Stimulated activated CD4-positive, alpha-beta T cell treated with anti-CD3 and anti-CD28 coated beads, Interleukin-2, amount 100 ng/mL, for 48 hours (primary cell): ENCODE results near the gene SGMS2.

Source experiments
- DNase-seq, 2 donors: peaks; one replicate each; pipeline ENCODE4 v3.0.0-alpha.2; 2020

The SGMS2 gene

DNA sequence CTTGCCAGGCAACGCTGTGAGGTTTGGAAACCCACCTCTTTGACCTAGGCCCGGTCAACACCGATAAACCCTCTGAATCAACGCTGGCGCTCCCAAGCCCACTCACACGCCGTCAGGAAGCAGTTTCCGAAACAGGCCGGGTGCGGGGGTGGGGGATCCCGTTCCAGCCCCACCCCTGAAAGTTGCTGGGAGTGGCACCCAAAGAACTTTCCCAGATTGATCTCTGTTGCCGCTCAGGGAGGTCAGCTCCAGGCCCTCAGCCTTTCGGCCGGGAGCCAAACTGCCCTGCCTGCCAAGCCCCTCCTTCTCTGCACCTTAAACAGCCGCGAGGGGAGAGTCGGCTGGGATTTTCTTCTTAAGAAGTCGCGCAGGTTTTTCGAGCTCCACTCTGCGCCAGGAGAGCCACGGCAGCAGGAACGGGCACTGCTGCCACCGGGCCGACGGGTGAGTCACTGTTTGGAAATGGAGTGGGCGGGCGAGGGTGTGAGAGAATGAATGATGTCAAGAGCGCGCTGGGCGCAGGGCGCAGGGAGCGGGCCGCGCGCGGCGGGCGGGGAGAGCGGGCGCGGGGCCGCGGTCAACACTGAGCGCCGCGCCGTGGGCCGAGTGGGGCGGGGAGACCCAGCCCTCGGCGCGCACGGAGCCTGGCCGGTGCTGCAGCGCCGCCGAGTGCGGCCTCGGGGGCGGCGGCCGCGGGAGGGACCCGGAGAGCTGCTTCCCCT lies at the start of gene SGMS2:
Gene SGMS2 (plus strand): TSS at position 583 of the 722 bp plus-strand sequence. CDS start 70,622 bp downstream, outside the sequence.
- DNase-seq = peak; percentile 55 to 65

DNA sequence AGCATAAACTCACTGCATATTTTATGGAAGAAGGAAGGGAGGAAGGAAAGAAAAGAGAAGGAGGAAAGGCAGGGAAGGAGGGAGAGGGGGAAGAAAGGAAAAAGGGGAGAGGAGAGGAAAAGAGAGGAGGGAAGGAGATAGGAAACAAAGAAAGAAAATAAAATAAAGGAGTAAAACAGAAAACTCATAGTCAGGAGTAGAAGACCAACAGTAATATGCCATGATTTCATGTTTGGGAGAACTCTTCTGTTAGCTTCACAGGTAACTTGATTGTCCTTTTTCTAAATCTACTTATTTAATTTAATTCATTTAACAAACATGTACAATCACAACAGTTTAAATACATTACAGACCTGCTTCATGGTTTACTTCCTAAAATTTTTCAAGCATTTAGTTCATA lies 46.8 kb upstream of the SGMS2 start:
- no peak for DNase-seq

DNA sequence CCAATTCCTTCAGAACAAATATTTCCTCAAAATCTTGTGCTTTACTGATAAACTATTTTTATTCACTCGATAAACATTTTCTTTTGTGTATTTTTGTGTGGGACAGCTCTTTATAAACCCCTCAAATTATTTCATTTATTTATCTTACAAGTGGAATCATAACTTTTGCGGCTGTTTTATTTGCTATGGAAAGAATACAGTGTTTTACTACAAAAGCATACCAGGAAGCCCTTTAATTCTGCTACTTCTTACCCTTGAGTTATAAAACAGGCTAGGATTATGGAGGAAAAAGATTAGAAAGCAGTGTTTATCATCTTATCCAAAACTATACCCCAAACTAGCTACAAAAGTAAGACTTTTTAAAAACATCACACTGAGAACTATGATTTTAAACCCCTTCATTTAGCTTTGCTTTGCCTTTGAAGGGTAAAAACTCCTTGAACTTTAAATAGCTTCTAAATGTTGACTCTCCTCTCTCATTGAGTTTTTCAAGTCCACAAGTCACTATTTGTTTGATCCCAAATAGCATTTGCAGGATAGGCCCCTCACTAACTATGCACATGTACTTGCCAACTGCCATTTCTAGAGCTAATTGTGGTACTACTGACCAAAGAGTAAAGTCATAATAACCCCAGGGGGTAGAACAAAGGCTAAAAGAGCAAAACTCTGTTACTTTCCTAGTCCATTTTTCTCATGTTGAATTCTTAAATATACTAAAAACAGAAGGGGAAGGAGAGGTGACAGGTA lies 45.8 kb upstream of the SGMS2 start:
- DNase-seq = no peak

GRCh38 chr4:107780665-107781064 lies 44.1 kb upstream of the SGMS2 start:
- DNase-seq = no peak

- DNase-seq = no peak
Observed at GRCh38 chr4:107791902-107792301, 32.8 kb upstream of the SGMS2 start.

DNA sequence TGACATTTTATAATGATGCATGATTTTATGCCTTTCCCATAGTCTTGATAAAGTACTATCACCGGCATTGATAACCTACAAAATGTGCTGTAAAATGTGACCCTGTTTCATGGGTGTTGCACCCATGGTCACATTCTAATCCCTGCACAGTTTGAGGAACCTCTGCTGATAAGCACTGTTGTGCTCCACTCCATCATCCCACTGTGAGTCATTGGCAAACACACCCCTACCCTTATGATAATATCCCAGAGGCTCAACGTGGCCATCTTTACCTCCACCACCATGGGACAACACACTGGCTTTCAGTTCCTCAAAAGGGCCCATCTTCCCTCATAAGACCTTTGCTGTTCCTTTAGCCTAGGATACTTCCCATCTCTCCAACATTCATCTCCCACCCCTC lies 32.0 kb upstream of the SGMS2 start:
- no peak for DNase-seq

GRCh38 chr4:107793996-107794395 lies 30.7 kb upstream of the SGMS2 start:
- no peak for DNase-seq

- DNase-seq = no peak
Observed at GRCh38 chr4:107799669-107800450, 24.9 kb upstream of the SGMS2 start.

DNA sequence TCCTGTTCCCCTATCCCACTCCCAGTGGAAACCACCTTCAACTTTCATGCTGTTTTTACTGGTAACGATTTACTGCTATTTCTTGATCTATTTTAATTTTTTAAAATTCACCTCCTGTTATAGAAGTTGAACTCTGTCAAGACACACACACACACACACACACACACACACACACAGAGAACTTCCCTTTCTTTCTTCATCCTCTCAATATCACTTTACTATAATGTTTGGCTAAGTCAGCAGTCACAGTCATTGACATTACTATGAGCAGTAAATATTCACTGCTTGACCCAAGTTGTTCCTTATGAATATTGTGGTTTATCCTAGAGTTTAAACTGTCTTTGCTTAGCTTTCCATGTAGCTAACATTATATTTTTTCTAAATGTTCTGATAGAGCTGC lies 24.0 kb upstream of the SGMS2 start:
- DNase-seq = no peak

DNA sequence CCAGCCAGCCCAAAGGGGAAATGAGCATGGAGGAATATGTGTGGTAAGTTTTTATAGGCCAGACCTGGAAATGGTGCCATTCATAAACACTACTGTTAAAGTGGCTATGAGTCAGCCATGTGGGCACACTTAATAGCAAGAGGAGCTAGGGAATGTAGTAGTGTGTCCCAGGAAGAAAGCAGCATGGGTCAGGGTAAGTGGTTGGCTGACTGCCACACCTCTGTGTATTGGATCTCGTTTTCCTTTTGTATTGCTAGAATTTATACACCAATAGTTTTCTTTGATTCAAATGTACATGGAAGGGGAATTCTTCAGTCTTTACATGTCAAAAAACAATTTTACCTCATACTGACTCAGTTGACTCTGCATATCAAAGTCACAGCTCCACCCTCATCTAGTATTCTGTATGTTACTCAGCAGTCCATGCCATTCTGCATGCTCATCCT lies 22.9 kb upstream of the SGMS2 start:
- no peak for DNase-seq

DNA sequence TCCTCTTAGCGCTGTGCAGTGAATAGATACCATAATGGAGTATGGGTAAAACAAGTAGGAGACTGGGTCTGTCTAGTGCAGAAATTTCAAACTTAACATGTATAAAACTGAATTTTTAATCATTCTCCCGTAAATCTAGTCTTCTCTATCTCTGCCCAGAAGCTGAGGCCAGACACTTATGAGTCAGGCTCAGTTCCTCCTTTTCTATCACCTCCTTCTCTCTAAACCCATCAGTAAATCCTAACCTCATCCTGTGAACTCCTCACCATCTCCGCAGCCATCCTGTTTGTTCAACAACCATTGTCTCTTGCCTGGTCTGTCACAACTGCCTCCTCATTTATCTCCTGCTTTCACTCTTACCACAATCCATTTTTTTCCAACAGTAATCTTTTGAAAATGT lies 19.8 kb upstream of the SGMS2 start:
- DNase-seq = no peak

DNA sequence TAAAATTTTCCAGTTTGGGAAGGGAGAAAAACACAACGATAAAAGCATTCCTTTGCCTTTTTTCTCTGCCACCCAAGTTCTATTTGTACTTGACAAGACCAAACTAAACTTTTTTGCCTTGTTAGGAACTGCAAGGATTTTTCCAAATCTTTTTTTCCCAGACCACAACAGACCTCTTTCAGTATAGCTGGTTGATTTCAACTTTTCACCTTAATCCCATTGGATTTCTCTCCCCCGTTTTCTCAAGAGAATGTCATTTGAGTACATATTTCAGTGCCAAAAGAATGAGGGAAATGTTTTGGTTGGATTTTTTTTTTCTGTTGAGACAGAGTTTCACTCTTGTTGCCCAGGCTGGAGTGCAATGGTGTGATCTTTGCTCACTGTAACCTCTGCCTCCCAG lies 18.5 kb upstream of the SGMS2 start:
- DNase-seq = no peak

- no peak for DNase-seq
Observed at GRCh38 chr4:107808572-107808971, 16.2 kb upstream of the SGMS2 start.

DNA sequence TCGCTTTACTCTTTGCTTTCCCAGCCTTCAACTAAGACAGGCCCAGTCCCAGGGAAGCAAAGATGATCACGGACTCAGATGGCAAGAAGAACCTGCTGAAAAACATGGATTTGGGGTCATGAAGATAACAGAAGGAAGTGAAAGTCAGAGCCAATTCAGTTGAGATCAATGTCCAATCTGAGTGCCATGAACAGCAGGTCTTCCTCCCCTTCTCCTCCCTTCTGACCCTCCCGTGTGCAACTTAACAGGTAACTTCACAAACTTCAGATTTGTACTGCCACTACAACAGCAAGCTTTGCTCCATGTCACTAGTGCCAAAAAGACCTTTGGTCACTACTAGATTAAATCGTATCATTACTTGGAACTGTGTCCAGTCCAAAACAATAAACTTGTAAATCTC lies 15.5 kb upstream of the SGMS2 start:
- DNase-seq = no peak

DNA sequence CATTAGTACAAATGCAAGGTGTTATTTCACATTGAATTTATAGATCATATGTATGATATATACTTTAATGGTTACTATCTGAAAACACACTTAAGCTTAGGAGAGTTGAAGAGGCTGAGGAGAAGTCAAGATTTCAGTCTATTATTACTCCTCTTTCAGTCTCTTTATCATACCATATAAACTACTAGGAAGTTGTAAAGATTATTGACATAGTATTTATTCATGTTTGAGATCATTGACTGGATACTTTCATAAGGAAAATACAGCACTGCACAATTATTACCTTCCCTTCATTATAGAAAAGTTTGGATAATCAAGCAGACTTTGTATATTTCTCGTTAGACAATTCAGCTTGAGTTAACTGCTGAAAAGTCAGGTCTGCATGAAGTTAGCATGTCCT lies 10.0 kb upstream of the SGMS2 start:
- DNase-seq = no peak

DNA sequence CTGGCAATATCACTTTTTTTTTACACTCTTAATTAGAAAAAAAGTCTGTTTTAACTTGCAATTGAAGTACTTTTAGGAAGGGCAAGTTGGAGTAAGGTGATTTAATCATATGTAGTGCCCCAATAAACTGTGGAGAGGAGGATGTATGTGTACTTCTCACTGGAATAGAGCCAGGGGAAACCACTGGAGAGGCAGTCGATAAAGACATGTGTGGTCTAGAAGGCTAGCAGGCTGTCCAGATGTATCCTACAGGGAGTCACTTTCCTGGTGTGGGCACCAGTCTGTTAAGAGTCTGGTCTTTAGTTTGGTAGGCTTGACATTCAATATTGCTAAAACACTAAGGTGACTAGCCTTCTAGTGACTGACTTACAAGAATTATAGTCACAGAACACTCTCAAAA lies 9.6 kb upstream of the SGMS2 start:
- no peak for DNase-seq

GRCh38 chr4:107818301-107818910 lies 6.3 kb upstream of the SGMS2 start:
- no peak for DNase-seq

DNA sequence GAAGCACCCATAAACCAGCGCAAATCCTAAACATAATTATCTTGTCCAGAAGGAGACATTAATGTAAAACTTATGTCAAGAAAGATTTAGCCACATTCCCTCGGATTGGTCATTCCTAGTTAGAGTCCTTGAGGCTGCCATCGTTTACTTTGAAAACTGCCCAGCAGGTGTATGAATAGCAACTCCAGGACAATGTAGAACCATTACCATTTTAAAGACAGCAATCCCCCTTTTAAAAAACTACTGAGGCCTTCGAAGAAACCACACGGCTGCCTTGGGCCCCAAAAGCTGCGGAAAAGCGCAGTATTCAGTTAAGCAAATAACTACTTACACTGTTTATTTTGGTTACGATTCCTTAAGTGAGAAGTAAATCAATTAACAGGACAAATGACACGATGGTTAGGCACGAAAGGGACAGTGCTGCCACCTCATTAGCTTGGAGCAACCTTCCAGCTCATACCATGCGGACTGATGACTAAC lies 822 bp upstream of the SGMS2 start:
- DNase-seq = no peak

DNA sequence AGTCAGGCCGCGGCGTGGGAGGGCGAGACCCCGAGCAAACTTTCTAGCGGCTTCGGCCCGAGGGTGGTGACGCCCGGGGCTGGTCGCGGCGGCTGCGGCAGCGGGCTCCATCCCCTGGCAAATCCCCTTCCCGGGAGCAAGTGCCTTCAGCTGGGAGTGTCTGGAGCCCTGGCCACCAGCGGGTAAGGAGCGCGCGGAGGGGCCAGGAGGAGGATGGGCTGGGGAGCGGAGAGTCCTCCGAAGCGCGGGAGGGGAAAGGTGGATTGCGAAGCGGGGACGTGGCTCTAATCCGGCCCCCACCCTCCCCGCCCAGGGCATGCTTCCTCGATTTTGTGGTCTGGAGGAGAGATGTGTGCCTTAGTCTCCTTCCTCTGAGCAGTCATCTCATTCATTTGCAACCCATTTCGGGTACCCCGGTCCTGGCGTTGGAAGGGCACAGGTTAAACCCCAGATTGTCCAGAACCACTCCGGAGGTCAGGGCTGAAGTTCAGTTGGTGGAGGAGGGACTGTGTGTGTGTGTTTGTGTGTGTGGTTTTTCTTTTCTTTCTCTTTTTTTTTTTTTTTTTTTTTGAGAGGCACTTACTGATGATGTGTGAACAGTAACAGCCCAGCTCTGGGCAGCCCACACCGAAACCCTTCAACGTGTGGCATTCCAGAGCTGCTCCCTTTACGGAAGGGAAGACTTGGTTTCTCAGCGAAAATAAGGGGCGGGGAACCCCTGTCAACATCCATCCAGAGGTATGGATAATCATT lies 516 bp downstream of the SGMS2 start:
- peak in 1 of 2 donors; percentile 2 for DNase-seq

DNA sequence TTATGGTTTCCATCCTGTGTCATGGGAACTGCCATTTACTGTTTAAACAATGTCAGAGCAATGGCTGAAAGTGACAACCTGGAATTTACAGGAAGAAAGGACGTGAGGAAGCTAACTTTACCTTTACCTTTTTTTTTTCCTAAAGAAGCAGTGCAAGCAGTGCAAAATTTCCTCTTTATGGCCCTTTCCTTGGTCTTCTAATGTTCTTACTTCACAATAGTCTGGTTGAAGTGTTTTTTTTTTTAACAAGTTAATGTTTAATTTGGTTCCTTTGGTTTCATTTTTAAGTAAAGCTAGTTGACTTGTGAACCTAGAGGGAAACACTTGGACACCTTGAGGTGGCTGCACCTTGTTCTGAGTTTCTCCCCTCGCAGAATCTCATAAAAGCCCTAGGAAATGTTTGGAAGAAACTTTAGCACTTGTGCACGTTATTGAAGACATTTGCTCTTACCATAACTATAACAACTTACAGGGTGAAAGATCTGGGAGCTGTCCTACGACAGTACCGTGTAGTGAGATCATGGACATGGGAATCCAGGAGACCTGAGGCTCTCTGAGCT lies 1.8 kb downstream of the SGMS2 start:
- DNase-seq = no peak

DNA sequence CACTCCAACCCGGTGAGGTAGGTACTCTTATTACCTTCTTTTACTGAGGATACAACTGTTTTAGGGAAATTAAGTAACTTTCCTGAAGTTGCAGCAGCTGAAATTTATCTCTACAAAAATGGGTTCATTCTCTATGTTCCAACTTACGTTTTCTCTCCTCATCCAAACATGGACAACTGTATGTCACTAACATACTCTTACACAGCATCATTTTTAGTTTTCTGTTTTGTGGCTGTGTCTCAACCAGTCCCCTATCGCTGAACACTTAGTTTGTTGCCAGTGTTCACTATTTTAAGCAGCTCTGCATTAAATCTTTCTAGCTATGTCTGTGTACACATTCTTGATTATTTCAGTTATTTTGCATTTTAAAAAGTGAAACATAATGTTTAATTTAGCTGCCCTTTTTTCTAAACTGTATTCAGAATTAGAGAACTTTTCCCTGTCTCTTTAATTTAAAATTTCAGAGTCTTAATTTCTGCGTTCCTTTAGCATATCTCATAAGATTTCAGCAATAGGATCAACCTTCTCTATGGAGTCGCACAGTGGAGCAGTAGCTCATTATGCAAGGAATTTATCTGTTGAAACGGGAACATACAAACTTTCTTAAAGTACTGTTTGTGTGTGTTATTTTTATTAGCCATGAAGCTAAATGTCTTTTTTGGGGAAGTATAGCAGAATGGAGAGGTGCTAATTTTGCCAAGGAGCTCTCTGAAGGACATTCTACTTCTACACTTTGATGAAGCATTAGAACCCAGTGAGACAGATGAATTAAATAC lies 3.8 kb downstream of the SGMS2 start:
- no peak for DNase-seq
